Psoas muscle (tissue), 8 donors: ENCODE data around the gene SYNGAP1. TPM values are rescaled to one million over a fixed set of nuclear protein-coding genes. Genes with fewer than 3 reads are reported as not detected.

Source experiments
- ATAC-seq, 4 donors: fragments of 200-7000 bp; cut with Tn5 transposase; one replicate each; pipeline ENCODE4 v1.9.1; 2020; ENCODE audit warnings: moderate library complexity in 3 of 4, mild to moderate bottlenecking in 2 of 4
- DNase-seq, 2 donors: peaks; one replicate each; pipeline ENCODE4 v3.0.0-alpha.2; 2020
- H3K27ac ChIP-seq: fragments of 200-600 bp; one replicate; pipeline ENCODE4 v1.8.0; 2022
- H3K27me3 ChIP-seq, 3 donors: fragments of 200-600 bp in 1 of 3; one replicate each; pipeline versions ENCODE4 v1.6.1 to v1.8.0; 2013 to 2022; ENCODE audit warnings: low read length in 2 of 3, mild to moderate bottlenecking in 2 of 3, moderate library complexity in 1 of 3; ENCODE audit not compliant: insufficient read depth in 3 of 3
- H3K36me3 ChIP-seq, 2 donors: fragments of 200-600 bp in 1 of 2; one replicate each; pipeline versions ENCODE4 v1.6.1 to v1.8.0; 2013 to 2022; ENCODE audit warnings: low read depth in 1 of 2, mild to moderate bottlenecking in 1 of 2, moderate library complexity in 1 of 2; ENCODE audit not compliant: insufficient read depth in 1 of 2
- H3K4me1 ChIP-seq: fragments of 200-600 bp; one replicate; pipeline ENCODE4 v1.8.0; 2022
- H3K4me3 ChIP-seq: fragments of 200-600 bp; one replicate; pipeline ENCODE4 v1.8.0; 2022; ENCODE audit warnings: mild to moderate bottlenecking
- H3K9me3 ChIP-seq: fragments of 200-600 bp; one replicate; pipeline ENCODE4 v1.8.0; 2022
- CTCF ChIP-seq: fragments of 200-600 bp; IDR thresholded peaks from one replicate; pipeline ENCODE4 v1.8.0; 2022; ENCODE audit warnings: antibody characterized with exemption
- WGBS, 3 donors: extraction: QIAGEN DNeasy Blood & Tissue Kit; methylation state at CpG; one replicate each; pipeline versions ENCODE4 v1.1.6 to v1.1.7; 2013; 5-methylcytosine and 5-hydroxymethylcytosine counted together
- intact Hi-C, 2 donors: fragments of 100-400 bp; cut with DNase I; formaldehyde crosslinking; loops; one replicate each; pipeline versions ENCODE4 v1.11.0 to v1.14.2; 2022
- polyA plus RNA-seq, 3 donors: library from polyadenylated mRNA; stranded (reverse); fragments of 200-250 nt; gene quantifications; one replicate each; pipeline ENCODE4 v1.2.3, GENCODE V29; 2013
- total RNA-seq, 4 donors: library from RNA; stranded (reverse); fragmentation: NEBNext Ultra II Directional in 2 of 4; extraction: Animal tissue kit (Norgen Biotek cat#: 25700) in 2 of 4; gene quantifications; one replicate each; pipeline versions ENCODE4 v1.2.1 to v1.2.4, GENCODE V29; 2021 to 2023
- donor health status: healthy with polysubstance abuse.
- donor health status: DM: no; HTN: no; CAD: no; lungs with moderate emphysema.
- donor health status: Bipolar disorder and iron deficiency.
- donor health status: healthy.
- donor health status: DM: yes; HTN: yes; CAD: no.
- donor health status: DM: no; HTN: no; CAD: no.
- donor health status: DM: no; HTN: no; CAD: no.
- donor health status: DM: yes; HTN: yes; CAD: no.

Gene SYNGAP1
- total and polyA plus RNA-seq, 7 donors, result 0.70 to 4.3 (median 2.2) TPM

- ATAC-seq (no peak), DNase-seq (no peak)
- no peak for TF ChIP-seq CTCF
- intact Hi-C loops, result no loop called here
- Histone ChIP-seq H3K4me3 (no peak overlapping the region), H3K4me1 (no peaks in the 10 kb centered on the region), H3K36me3 (peaks cover 0 to 9% of the 10 kb centered on the region in 2 donors), H3K27me3 (no peaks in the 10 kb centered on the region), H3K27ac (no peak overlapping the region), H3K9me3 (no peaks in the 10 kb centered on the region)
- WGBS, 3 donors, result 86 to 90% (median 89%) methylated on average over 18 of the region's 18 CpGs
These were observed 24.0 kb downstream of the SYNGAP1 start for GRCh38 chr6:33443619-33444504.

DNA sequence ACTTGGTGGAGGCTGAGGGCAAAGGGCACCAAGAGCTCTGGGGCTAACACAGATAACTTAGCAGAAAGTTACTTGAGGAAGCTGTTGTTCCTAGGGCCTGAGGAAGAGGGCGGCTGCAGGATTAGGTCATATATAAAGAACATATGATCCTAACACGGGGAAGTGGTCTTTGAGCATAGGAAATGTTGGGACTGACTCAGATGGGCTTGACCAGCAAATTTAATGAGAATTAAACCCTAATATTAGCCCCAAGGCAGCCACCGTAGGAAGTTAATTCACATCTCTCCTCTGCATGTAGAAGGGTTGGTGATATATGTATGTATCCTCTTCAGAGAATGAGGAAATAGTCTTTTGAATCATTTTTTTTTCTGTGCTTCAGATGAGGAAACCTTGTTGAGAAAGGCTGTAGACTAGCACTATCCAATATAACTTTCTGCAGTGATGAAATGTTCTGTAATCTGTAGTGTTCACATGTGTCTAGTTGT is 25.3 kb downstream of the SYNGAP1 start:
- Histone ChIP-seq H3K4me1 (no peaks in the 10 kb centered on the region), H3K4me3 (no peak overlapping the region), H3K36me3 (peaks cover 0 to 9% of the 10 kb centered on the region in 2 donors), H3K27ac (no peak overlapping the region), H3K27me3 (no peaks in the 10 kb centered on the region), H3K9me3 (no peaks in the 10 kb centered on the region)
- intact Hi-C loops, result no loop called here
- WGBS, 3 donors, result 65 to 87% (median 78%) methylated on average over 3 of the region's 3 CpGs
- no peak for DNase-seq
- ATAC-seq, result no peak
- no peak for TF ChIP-seq CTCF

- ATAC-seq, result no peak
- Histone ChIP-seq H3K4me3 (no peak overlapping the region), H3K27ac (no peak overlapping the region), H3K9me3 (no peaks in the 10 kb centered on the region), H3K36me3 (peaks cover 0 to 9% of the 10 kb centered on the region in 2 donors), H3K27me3 (no peaks in the 10 kb centered on the region), H3K4me1 (no peaks in the 10 kb centered on the region)
- intact Hi-C loops, result no loop called here
- no peak for DNase-seq
- TF ChIP-seq CTCF, result no peak
- 90 to 94% (median 93%) methylated on average over 10 of the region's 10 CpGs for WGBS, 3 donors
These were observed 26.5 kb downstream of the SYNGAP1 start for GRCh38 chr6:33446356-33446755.

DNA sequence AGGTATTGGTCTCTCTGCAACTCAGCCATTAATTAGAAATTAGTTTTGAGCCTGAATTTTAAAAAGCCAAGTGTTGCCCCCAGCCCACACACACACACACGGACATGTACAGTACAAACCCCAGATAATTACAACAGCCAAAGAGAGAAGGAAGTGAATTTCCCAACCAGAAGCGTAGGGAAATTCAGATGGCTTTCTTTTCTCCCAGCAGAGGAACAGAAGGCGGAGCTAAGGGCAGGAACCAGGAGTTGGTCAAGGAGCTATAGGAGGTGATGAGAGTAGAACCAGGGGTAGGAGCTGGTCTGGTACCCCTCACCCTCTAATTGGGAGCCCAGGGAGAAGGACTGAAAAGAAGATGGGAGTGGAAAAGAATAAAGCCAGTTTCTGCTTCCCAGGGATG is 30.6 kb downstream of the SYNGAP1 start:
- TF ChIP-seq CTCF, result no peak
- no peak for DNase-seq
- peaks cover 0 to 4% of the 10 kb centered on the region in 2 donors for H3K36me3 ChIP-seq
- no peak overlapping the region for H3K4me3 ChIP-seq
- WGBS, 3 donors, result 68 to 73% (median 73%) methylated on average over 3 of the region's 3 CpGs
- no peak for ATAC-seq
- H3K4me1 ChIP-seq, result peaks cover 4% of the 10 kb centered on the region
- no peak overlapping the region for H3K27ac ChIP-seq
- H3K9me3 ChIP-seq, result no peaks in the 10 kb centered on the region
- H3K27me3 ChIP-seq, result no peaks in the 10 kb centered on the region
- intact Hi-C loops, result loop anchor here (5.0 to 10.0 kb wide), 3 partner anchors 73 to 127 kb away; no protein-coding TSS in a partner anchor
